Gastroesophageal sphincter (tissue), 4 donors: Measurements from ENCODE around the gene TFAP2B. TPM values are rescaled to one million over a fixed set of nuclear protein-coding genes. Genes with fewer than 3 reads are reported as not detected.

Source experiments
- ATAC-seq: fragments of 150-250 bp; one replicate; pipeline ENCODE4 v1.9.1; 2016; ENCODE audit warnings: mild to moderate bottlenecking, moderate library complexity
- H3K27ac ChIP-seq, 4 donors: fragments of 200-600 bp; sonication (generic) in 3 of 4; 1 replicate in 3 of 4; 2 replicates in 1 of 4; pipeline ENCODE4 v1.5.1; 2016 to 2019
- H3K27me3 ChIP-seq: fragments of 200-600 bp; sonication (generic); one replicate; pipeline ENCODE4 v1.5.1; 2019
- H3K36me3 ChIP-seq, 2 donors: fragments of 200-600 bp; sonication (generic); one replicate each; pipeline ENCODE4 v1.5.1; 2019; ENCODE audit warnings: control low read depth in 1 of 2
- H3K4me1 ChIP-seq, 3 donors: fragments of 200-600 bp; sonication (generic); 1 replicate in 2 of 3; 2 replicates in 1 of 3; pipeline ENCODE4 v1.5.1; 2016 to 2019; ENCODE audit warnings: control low read depth in 2 of 3
- H3K4me3 ChIP-seq, 2 donors: fragments of 200-600 bp; sonication (generic); one replicate each; pipeline ENCODE4 v1.5.1; 2019; ENCODE audit warnings: mild to moderate bottlenecking in 1 of 2, moderate library complexity in 1 of 2
- H3K9me3 ChIP-seq, 3 donors: fragments of 200-600 bp; sonication (generic); one replicate each; pipeline ENCODE4 v1.5.1; 2017 to 2019; ENCODE audit warnings: control low read depth in 2 of 3
- CTCF ChIP-seq, 4 experiments: fragments of 200-600 bp in 2 of 4; fragments of 450-650 bp in 2 of 4; sonication (generic) in 1 of 4; IDR thresholded peaks; one replicate each; pipeline ENCODE4 v1.5.1; 2017 to 2019; ENCODE audit warnings: antibody characterized with exemption in 4 of 4, mild to moderate bottlenecking in 2 of 4, moderate library complexity in 2 of 4
- EP300 ChIP-seq: sonication (generic); formaldehyde crosslinking; IDR thresholded peaks from one replicate; pipeline ENCODE4 v1.6.1; 2017; ENCODE audit warnings: antibody characterized with exemption, mild to moderate bottlenecking
- total RNA-seq, 4 donors: library from RNA; depleted of rRNA; stranded (reverse); fragments of >200 nt; gene quantifications; one replicate each; pipeline ENCODE4 v1.1.0, GENCODE V29; 2016

The TFAP2B gene
- total RNA-seq, 4 donors from 2014 or later = 0.25 TPM; not detected in 3

GRCh38 chr6:50891290-50891689 lies 72.6 kb downstream of the TFAP2B start:
- no peak overlapping the region for H3K4me3 ChIP-seq
- no peaks in the 10 kb centered on the region for H3K27me3 ChIP-seq
- no peaks in the 10 kb centered on the region for H3K36me3 ChIP-seq
- TF ChIP-seq EP300 (no peak), CTCF (IDR thresholded peaks at IDR 0.05) (no peak)
- no peaks in the 10 kb centered on the region for H3K4me1 ChIP-seq
- no peaks in the 10 kb centered on the region for H3K9me3 ChIP-seq
- no peak overlapping the region for H3K27ac ChIP-seq
- no peak for ATAC-seq

Other genes with a start within 250 kb of the TFAP2B start
- not detected for gene TFAP2D, start 105.3 kb upstream of the TFAP2B start, total RNA-seq